GM12865 (cell line): ENCODE results near the gene CREBZF.
A peak's percentile ranks its signal among the peaks of the same experiment; 100 is the strongest.

Source experiments
- DNase-seq: peaks from one replicate; pipeline ENCODE4 v3.0.0; 2010; ENCODE audit warnings: low read depth
- H3K4me3 ChIP-seq: 2 replicates; pipeline ENCODE4 v1.5.1; 2011; ENCODE audit warnings: mild to moderate bottlenecking, low read depth, low read length, control low read depth
- CTCF ChIP-seq: IDR thresholded peaks from 2 replicates; pipeline ENCODE4 v1.5.1; 2011; ENCODE audit warnings: low read length, control low read depth, low read depth, inconsistent platforms; ENCODE audit not compliant: insufficient read depth; ENCODE audit errors: missing control alignments

The CREBZF gene

GRCh38 chr11:85643191-85643614, 21.7 kb downstream of the CREBZF start:
- TF ChIP-seq CTCF = no peak
- no peak for DNase-seq
- H3K4me3 ChIP-seq = no peak overlapping the region

GRCh38 chr11:85634747-85635146, 30.2 kb downstream of the CREBZF start:
- H3K4me3 ChIP-seq = no peak overlapping the region
- DNase-seq = no peak
- TF ChIP-seq CTCF = no peak

GRCh38 chr11:85628771-85629341, 36.1 kb downstream of the CREBZF start:
- peak; percentile 12 for DNase-seq
- H3K4me3 ChIP-seq = peak overlapping the region; percentile 77
- TF ChIP-seq CTCF = no peak

GRCh38 chr11:85627998-85628770, 36.7 kb downstream of the CREBZF start, which contains the start of gene TMEM126B:
Gene TMEM126B, plus strand, starts transcription at chr11:85628593. Its CDS starts 15 bp downstream, at chr11:85628608.
- H3K4me3 ChIP-seq = peak within 1 kb of the TSS; percentile 77
- no peak for TF ChIP-seq CTCF
- peak; percentile 96 for DNase-seq

GRCh38 chr11:85627332-85627997, 37.5 kb downstream of the CREBZF start, which contains the start of gene DLG2:
Gene DLG2, minus strand, starts transcription at chr11:85627344.
- DNase-seq = peak; percentile 23
- peak within 1 kb of the TSS; percentile 59 for H3K4me3 ChIP-seq
- no peak for TF ChIP-seq CTCF

- DNase-seq = no peak
- TF ChIP-seq CTCF = no peak
- no peak overlapping the region for H3K4me3 ChIP-seq
Measured at GRCh38 chr11:85626496-85626895, 38.4 kb downstream of the CREBZF start.
